Fibroblast of the aortic adventitia (primary cell): Measurements from ENCODE around the gene CERK. TPM values are rescaled to one million over a fixed set of nuclear protein-coding genes. Genes with fewer than 3 reads are reported as not detected.

ENCODE experiments used
- DNase-seq: peaks from one replicate; pipeline ENCODE4 v3.0.0-alpha.2; 2010; ENCODE audit warnings: low read depth
- H3K4me3 ChIP-seq: 2 replicates; pipeline ENCODE4 v1.5.1; 2011; ENCODE audit warnings: low read depth, mild to moderate bottlenecking, control low read depth, low read length, moderate library complexity
- CTCF ChIP-seq: IDR thresholded peaks from 2 replicates; pipeline ENCODE4 v1.5.1; 2011; ENCODE audit warnings: mild to moderate bottlenecking, low read length, control low read depth, inconsistent platforms; ENCODE audit not compliant: insufficient read depth
- total RNA-seq: library from RNA; depleted of rRNA; stranded (reverse); fragments of >200 nt; gene quantifications from 2 replicates; pipeline ENCODE4 v1.2.3, GENCODE V29; 2012; ENCODE audit warnings: low replicate concordance

CERK gene
- total RNA-seq, 1 donor: 39.4 TPM

DNA sequence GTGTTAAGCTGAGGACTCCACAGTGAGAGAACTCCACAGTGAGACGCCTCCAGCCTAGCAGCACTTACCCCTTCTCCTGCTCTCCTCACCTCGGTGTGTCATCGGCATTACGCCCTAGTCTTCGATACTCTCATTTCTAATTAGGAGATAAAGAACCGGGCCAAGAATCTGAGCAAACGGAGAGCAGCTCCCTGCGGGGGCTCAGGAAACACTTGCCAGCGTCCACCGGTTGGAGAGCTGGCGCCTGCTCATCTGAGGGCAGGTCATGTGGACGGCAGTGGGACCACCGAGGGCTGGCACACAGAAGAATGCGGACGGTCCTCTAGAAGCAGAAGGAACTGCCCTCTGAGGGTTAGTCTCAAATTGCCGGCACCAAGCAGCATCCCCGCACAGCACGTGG is 13.0 kb downstream of the CERK start:
- no peak overlapping the region for H3K4me3 ChIP-seq
- no peak for TF ChIP-seq CTCF
- DNase-seq: no peak

- no peak overlapping the region for H3K4me3 ChIP-seq
- no peak for TF ChIP-seq CTCF
- DNase-seq: no peak
Measured at GRCh38 chr22:46723882-46724281, 14.2 kb downstream of the CERK start.

GRCh38 chr22:46721501-46722085 is 16.5 kb downstream of the CERK start:
- no peak for DNase-seq
- TF ChIP-seq CTCF: no peak
- H3K4me3 ChIP-seq: no peak overlapping the region

GRCh38 chr22:46719921-46720320 is 18.1 kb downstream of the CERK start:
- TF ChIP-seq CTCF: no peak
- no peak overlapping the region for H3K4me3 ChIP-seq
- no peak for DNase-seq

GRCh38 chr22:46714550-46714949 is 23.5 kb downstream of the CERK start:
- no peak for TF ChIP-seq CTCF
- H3K4me3 ChIP-seq: no peak overlapping the region
- DNase-seq: peak; percentile 44

DNA sequence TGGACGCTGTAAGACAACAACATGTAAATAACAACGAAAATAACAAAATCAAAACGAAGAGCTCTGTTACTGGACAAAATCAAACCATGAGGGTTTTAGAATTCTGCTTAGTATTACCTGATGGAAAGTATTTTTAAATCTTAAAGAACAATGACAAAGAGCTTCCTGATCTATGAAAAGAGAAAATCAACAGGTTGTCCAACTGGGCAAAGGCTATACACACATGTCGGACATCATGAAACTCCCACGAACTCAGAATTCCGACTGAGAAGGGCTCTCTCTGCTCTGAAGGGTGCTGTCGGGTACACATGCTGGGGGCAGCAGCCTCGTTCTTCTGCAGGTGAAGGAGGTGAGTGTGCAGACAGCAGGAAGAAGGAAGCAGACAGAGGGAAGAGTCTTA is 25.8 kb downstream of the CERK start:
- no peak for DNase-seq
- H3K4me3 ChIP-seq: no peak overlapping the region
- no peak for TF ChIP-seq CTCF

DNA sequence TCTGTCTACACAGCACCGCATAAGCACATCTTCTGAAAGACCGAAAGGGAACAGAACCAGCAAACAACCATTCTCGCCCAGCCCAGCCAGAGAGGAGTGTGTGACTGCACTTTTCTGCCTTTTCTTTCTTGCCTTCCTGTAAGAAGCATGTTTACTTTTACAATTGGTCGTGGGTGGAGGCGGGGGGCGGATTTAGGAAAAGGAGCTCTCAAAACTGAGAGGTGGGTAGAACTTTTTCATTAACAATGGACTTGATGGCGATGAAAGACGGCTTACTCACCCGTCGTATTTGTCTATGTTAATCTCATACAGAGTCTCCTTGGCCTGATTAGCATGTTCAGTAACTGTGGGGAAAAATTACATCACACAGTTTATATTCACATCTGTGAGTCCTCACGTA is 27.2 kb downstream of the CERK start:
- DNase-seq: no peak
- no peak overlapping the region for H3K4me3 ChIP-seq
- no peak for TF ChIP-seq CTCF
